GM12891 (cell line): Measurements from ENCODE around the gene OPTN.

Experiments used
- POLR2A ChIP-seq: IDR thresholded peaks from 2 replicates; pipeline ENCODE4 v1.6.1; 2011; ENCODE audit warnings: low read depth, low read length, control low read depth
- POLR2AphosphoS5 ChIP-seq: IDR thresholded peaks from 2 replicates; pipeline ENCODE4 v1.6.1; 2011; ENCODE audit warnings: low read depth, low read length, control low read depth
- TAF1 ChIP-seq: IDR thresholded peaks from 2 replicates; pipeline ENCODE4 v1.6.1; 2011; ENCODE audit warnings: low read depth, low read length, control low read depth

DNA sequence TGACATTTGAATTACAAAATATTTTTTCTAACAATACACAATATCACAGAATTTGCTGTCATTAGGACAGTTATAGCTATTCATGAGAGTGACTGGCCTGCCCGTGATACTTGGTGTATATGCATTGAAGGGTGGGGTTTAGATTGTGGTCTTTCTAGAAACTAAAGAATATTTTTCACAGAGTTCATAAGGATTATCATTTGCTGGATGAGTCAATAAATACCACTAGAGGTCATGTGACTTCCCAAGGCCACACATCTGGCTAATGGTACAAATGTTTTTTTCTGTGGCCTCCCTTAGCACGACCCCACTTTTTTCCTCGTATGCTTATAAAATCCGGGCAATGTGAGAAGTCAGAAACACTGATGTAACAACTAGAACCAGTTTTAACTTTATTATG is 5.2 kb downstream of the OPTN start:
- TF ChIP-seq POLR2A (no peak), POLR2AphosphoS5 (no peak), TAF1 (no peak)
